Activated CD4-positive, alpha-beta T cell treated with anti-CD3 and anti-CD28 coated beads for 36 hours (primary cell): ENCODE data around the gene UNC5C. TPM values are rescaled to one million over a fixed set of nuclear protein-coding genes. Genes with fewer than 3 reads are reported as not detected.

Experiments
- ATAC-seq: fragments of 200-7000 bp; cut with Tn5 transposase; one replicate; pipeline ENCODE4 v1.10.0; 2021; ENCODE audit warnings: mild to moderate bottlenecking, moderate library complexity
- CTCF ChIA-PET: fragments of 350-600 bp; sonication (Branson Sonifier 250); formaldehyde crosslinking; loops from one replicate; lab custom pipeline; 2021; ENCODE audit warnings: antibody characterized with exemption; lab: Charles Lee
- POLR2A ChIA-PET: fragments of 350-600 bp; sonication (Branson Sonifier 250); formaldehyde crosslinking; loops from one replicate; lab custom pipeline; 2021; ENCODE audit warnings: antibody characterized with exemption, inconsistent platforms; lab: Charles Lee
- DNase-seq: peaks from one replicate; pipeline ENCODE4 v3.0.0-alpha.2; 2020
- H3K27ac Mint-ChIP-seq: one replicate; pipeline ENCODE4 v1.8.0; 2021; ENCODE audit warnings: mixed read lengths
- H3K27me3 Mint-ChIP-seq: one replicate; pipeline ENCODE4 v1.8.0; 2021; ENCODE audit warnings: mixed read lengths
- H3K36me3 Mint-ChIP-seq: one replicate; pipeline ENCODE4 v1.8.0; 2021; ENCODE audit warnings: low read depth, mixed read lengths
- H3K4me1 Mint-ChIP-seq: one replicate; pipeline ENCODE4 v1.8.0; 2021; ENCODE audit warnings: mixed read lengths
- H3K4me3 Mint-ChIP-seq: one replicate; pipeline ENCODE4 v1.8.0; 2021; ENCODE audit warnings: mild to moderate bottlenecking, moderate library complexity, mixed read lengths
- H3K9me3 Mint-ChIP-seq: one replicate; pipeline ENCODE4 v1.8.0; 2021; ENCODE audit warnings: low read depth, mixed read lengths
- intact Hi-C, 2 experiments: fragments of 100-400 bp; cut with DNase I in 1 of 2; cut with micrococcal nuclease in 1 of 2; formaldehyde crosslinking; loops; one replicate each; pipeline versions ENCODE4 v1.14.2 to v1.15.1; 2022 to 2024; cut with DNase I, micrococcal nuclease
- total RNA-seq, 2 experiments: library from RNA; stranded (reverse); gene quantifications; one replicate each; pipeline ENCODE4 v1.2.3, GENCODE V29; 2021

Gene UNC5C
- total RNA-seq, 2 experiments from 2014 or later: 0.07 TPM; not detected in 1

GRCh38 chr4:95515589-95515988 is 33.2 kb downstream of the UNC5C start:
- ATAC-seq (no peak), DNase-seq (no peak)
- intact Hi-C loops: no loop called here
- H3K4me1 Mint-ChIP-seq: no peaks in the 10 kb centered on the region
- ChIA-PET CTCF (no interaction called here), POLR2A (no interaction called here)
- no peaks in the 10 kb centered on the region for H3K36me3 Mint-ChIP-seq
- no peaks in the 10 kb centered on the region for H3K9me3 Mint-ChIP-seq
- peaks cover 4% of the 10 kb centered on the region for H3K27me3 Mint-ChIP-seq
- H3K4me3 Mint-ChIP-seq: no peak overlapping the region
- no peak overlapping the region for H3K27ac Mint-ChIP-seq

GRCh38 chr4:95513022-95513421 is 35.8 kb downstream of the UNC5C start:
- H3K9me3 Mint-ChIP-seq: no peaks in the 10 kb centered on the region
- ChIA-PET CTCF (interaction anchor here (1.0 kb wide), 1 partner anchor 9 kb away, joined by 4 read pairs; no protein-coding TSS in a partner anchor), POLR2A (no interaction called here)
- peaks cover 4% of the 10 kb centered on the region for H3K4me1 Mint-ChIP-seq
- peaks cover 4% of the 10 kb centered on the region for H3K27me3 Mint-ChIP-seq
- no peaks in the 10 kb centered on the region for H3K36me3 Mint-ChIP-seq
- H3K27ac Mint-ChIP-seq: no peak overlapping the region
- intact Hi-C loops: no loop called here
- DNase-seq (no peak), ATAC-seq (no peak)
- no peak overlapping the region for H3K4me3 Mint-ChIP-seq

- DNase-seq (no peak), ATAC-seq (no peak)
- H3K4me3 Mint-ChIP-seq: no peak overlapping the region
- H3K27me3 Mint-ChIP-seq: peaks cover 4% of the 10 kb centered on the region
- CTCF ChIA-PET: interaction anchor here (0.7 to 1.9 kb wide), 2 partner anchors 8 to 1103 kb away, joined by 3 to 4 read pairs; no protein-coding TSS in a partner anchor
- no peak overlapping the region for H3K27ac Mint-ChIP-seq
- POLR2A ChIA-PET: no interaction called here
- H3K36me3 Mint-ChIP-seq: no peaks in the 10 kb centered on the region
- H3K4me1 Mint-ChIP-seq: peaks cover 6% of the 10 kb centered on the region
- intact Hi-C loops: no loop called here
- H3K9me3 Mint-ChIP-seq: no peaks in the 10 kb centered on the region
These were observed 37.3 kb downstream of the UNC5C start for GRCh38 chr4:95511477-95511876.

- peaks cover 6% of the 10 kb centered on the region for H3K4me1 Mint-ChIP-seq
- peaks cover 4% of the 10 kb centered on the region for H3K27me3 Mint-ChIP-seq
- CTCF ChIA-PET: interaction anchor here (0.5 to 1.9 kb wide), 6 partner anchors 8 to 1251 kb away, joined by 3 to 6 read pairs (median 4); no protein-coding TSS in a partner anchor
- DNase-seq (no peak), ATAC-seq (no peak)
- intact Hi-C loops: no loop called here
- no peak overlapping the region for H3K4me3 Mint-ChIP-seq
- POLR2A ChIA-PET: no interaction called here
- H3K27ac Mint-ChIP-seq: no peak overlapping the region
- H3K36me3 Mint-ChIP-seq: no peaks in the 10 kb centered on the region
- no peaks in the 10 kb centered on the region for H3K9me3 Mint-ChIP-seq
These were observed 37.9 kb downstream of the UNC5C start for GRCh38 chr4:95510877-95511276.

GRCh38 chr4:95510145-95510544 is 38.6 kb downstream of the UNC5C start:
- H3K36me3 Mint-ChIP-seq: no peaks in the 10 kb centered on the region
- no peaks in the 10 kb centered on the region for H3K9me3 Mint-ChIP-seq
- DNase-seq (no peak), ATAC-seq (no peak)
- intact Hi-C loops: no loop called here
- peaks cover 4% of the 10 kb centered on the region for H3K27me3 Mint-ChIP-seq
- peaks cover 6% of the 10 kb centered on the region for H3K4me1 Mint-ChIP-seq
- ChIA-PET POLR2A (no interaction called here), CTCF (interaction anchor here (1.2 to 1.9 kb wide), 4 partner anchors 9 to 43 kb away, joined by 4 to 6 read pairs (median 4); no protein-coding TSS in a partner anchor)
- H3K27ac Mint-ChIP-seq: no peak overlapping the region
- H3K4me3 Mint-ChIP-seq: no peak overlapping the region

DNA sequence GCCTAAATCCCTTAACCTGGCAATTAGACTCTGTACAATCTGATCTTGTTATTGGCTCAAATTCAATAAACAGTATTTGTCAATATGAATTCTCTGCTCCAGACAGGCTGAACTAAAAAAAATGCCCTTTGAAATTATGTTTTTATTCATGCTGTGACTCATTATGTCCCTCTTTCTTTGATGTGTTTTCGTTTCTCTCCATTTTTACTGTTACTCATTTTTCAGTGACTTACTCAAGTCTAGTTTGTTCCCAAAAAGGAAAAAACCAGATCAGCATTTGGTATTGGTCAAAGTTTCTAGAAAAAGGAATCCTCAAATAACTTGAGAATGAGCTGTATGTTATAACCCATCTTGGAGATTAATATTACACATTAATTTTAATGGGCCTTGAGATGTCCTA is 40.4 kb downstream of the UNC5C start:
- peak; percentile 19 for ATAC-seq
- CTCF ChIA-PET: interaction anchor here (0.7 to 1.2 kb wide), 2 partner anchors 14 to 79 kb away, joined by 3 read pairs; no protein-coding TSS in a partner anchor
- DNase-seq: no peak
- peaks cover 6% of the 10 kb centered on the region for H3K4me1 Mint-ChIP-seq
- H3K36me3 Mint-ChIP-seq: no peaks in the 10 kb centered on the region
- no peak overlapping the region for H3K4me3 Mint-ChIP-seq
- peaks cover 6% of the 10 kb centered on the region for H3K27me3 Mint-ChIP-seq
- H3K9me3 Mint-ChIP-seq: no peaks in the 10 kb centered on the region
- intact Hi-C loops: loop anchor here (1.0 to 5.0 kb wide), 3 partner anchors 259 to 341 kb away; no protein-coding TSS in a partner anchor
- POLR2A ChIA-PET: no interaction called here
- H3K27ac Mint-ChIP-seq: no peak overlapping the region

DNA sequence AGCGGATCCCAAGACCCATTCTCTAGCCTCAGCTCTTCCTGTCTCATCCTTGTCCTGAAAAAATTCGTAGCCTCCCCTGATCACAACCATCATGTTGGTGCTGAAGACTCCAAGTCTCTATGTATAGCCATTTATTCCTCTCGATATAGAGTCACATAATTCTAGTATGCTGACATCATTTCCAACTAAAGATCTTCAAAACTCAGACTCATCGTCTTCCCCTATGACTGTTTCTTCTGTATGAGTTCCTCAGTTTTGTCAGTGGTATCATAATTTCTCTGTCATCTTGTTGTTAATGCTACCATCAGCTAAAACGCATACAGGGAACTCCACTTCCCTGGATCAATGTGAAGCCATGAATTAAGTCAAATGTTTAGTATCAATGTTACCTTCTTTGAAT is 41.2 kb downstream of the UNC5C start:
- ChIA-PET POLR2A (no interaction called here), CTCF (no interaction called here)
- Mint-ChIP-seq H3K4me3 (no peak overlapping the region), H3K4me1 (peaks cover 6% of the 10 kb centered on the region), H3K27ac (no peak overlapping the region), H3K9me3 (no peaks in the 10 kb centered on the region), H3K27me3 (peaks cover 6% of the 10 kb centered on the region), H3K36me3 (no peaks in the 10 kb centered on the region)
- no peak for DNase-seq
- intact Hi-C loops: loop anchor here (5.0 kb wide), 2 partner anchors 260 to 340 kb away; no protein-coding TSS in a partner anchor
- ATAC-seq: peak; percentile 36

DNA sequence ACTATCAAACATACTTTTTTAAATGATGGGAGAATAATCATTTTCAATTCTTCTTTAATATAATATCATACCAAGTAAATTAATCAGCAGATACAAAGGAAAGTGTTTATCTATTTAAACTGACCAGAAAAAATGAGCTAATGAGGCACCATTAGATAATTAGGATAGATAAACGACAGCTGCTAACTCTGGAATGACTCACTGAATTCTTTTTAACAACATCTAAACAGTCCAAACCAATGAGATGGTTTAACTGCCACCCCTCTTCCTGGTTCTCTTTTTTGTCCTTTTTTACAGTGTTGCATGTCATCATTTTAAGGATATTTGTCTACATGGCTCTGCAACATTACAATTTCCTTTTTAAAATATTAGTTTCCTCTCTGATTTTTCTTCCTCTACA is 41.6 kb downstream of the UNC5C start:
- DNase-seq: no peak
- Mint-ChIP-seq H3K4me1 (peaks cover 6% of the 10 kb centered on the region), H3K4me3 (no peak overlapping the region), H3K9me3 (no peaks in the 10 kb centered on the region), H3K27me3 (peaks cover 6% of the 10 kb centered on the region), H3K36me3 (no peaks in the 10 kb centered on the region), H3K27ac (no peak overlapping the region)
- intact Hi-C loops: loop anchor here (5.0 kb wide), 2 partner anchors 260 to 340 kb away; no protein-coding TSS in a partner anchor
- no peak for ATAC-seq
- ChIA-PET CTCF (no interaction called here), POLR2A (no interaction called here)

DNA sequence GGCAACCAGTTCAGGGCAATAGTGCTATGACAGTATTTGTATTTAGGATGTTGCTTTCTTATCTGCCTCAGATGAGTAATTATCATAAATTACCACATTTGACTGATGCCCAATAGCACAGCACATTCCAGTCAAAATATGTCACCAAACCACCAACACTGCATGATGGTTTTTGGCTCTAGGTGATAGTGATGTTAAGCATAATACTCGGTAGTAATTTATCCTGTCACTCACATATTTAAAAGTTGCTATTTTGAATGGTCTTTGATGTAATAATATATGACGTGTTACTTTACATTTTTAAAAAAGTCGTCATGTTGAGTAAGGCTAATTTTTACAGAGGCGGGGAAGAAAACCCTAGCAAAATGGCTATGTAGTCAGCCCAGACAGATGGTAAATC is 42.5 kb downstream of the UNC5C start:
- intact Hi-C loops: loop anchor here (5.0 kb wide), 2 partner anchors 259 to 339 kb away; no protein-coding TSS in a partner anchor
- no peak for ATAC-seq
- Mint-ChIP-seq H3K36me3 (no peaks in the 10 kb centered on the region), H3K27me3 (peaks cover 2% of the 10 kb centered on the region), H3K9me3 (no peaks in the 10 kb centered on the region), H3K4me3 (no peak overlapping the region), H3K27ac (no peak overlapping the region), H3K4me1 (peaks cover 6% of the 10 kb centered on the region)
- ChIA-PET POLR2A (no interaction called here), CTCF (no interaction called here)
- no peak for DNase-seq

DNA sequence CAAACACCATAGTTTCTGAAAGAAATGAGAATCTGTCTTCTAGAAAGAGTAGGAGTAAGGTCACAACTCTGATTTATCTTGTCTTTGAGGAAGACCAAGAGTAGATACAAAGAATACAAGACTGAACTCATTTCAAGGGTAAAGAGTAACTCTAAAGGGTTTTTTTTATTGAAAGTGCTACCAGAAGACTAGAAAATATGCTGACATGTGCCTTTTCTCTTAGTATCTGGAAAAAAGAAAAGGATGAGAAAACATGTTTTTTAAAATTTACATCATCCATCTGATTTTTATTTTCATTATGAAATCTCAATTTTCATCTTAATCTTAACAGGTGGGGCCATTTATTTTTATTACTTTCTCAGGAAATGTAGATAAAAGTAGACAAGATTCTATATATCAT is 43.0 kb downstream of the UNC5C start:
- ATAC-seq (no peak), DNase-seq (no peak)
- H3K9me3 Mint-ChIP-seq: no peaks in the 10 kb centered on the region
- no peak overlapping the region for H3K4me3 Mint-ChIP-seq
- ChIA-PET CTCF (no interaction called here), POLR2A (no interaction called here)
- H3K27ac Mint-ChIP-seq: no peak overlapping the region
- intact Hi-C loops: loop anchor here (5.0 kb wide), 2 partner anchors 258 to 338 kb away; no protein-coding TSS in a partner anchor
- peaks cover 6% of the 10 kb centered on the region for H3K4me1 Mint-ChIP-seq
- H3K36me3 Mint-ChIP-seq: no peaks in the 10 kb centered on the region
- peaks cover 2% of the 10 kb centered on the region for H3K27me3 Mint-ChIP-seq

DNA sequence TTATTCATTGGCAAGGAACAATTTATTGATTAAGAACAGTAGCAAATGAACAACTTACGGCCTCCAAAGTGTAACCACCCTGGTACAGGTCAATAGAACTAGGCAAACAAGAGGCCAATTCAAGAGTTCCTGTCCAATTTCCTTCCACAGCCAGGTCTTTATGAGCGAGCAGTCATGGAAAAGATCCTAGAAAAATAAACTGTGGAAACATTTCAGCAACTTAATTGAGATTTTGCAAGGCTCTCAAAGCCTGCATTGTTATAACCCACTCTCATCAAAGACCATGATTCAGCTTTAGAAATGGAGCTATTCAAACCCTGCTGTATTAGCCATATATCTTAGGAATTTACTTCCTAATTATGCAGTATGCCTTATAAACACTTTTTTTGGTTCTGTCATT is 43.6 kb downstream of the UNC5C start:
- intact Hi-C loops: loop anchor here (5.0 kb wide), 2 partner anchors 258 to 338 kb away; no protein-coding TSS in a partner anchor
- no peak overlapping the region for H3K27ac Mint-ChIP-seq
- no peak overlapping the region for H3K4me3 Mint-ChIP-seq
- H3K27me3 Mint-ChIP-seq: peaks cover 2% of the 10 kb centered on the region
- no peak for ATAC-seq
- DNase-seq: no peak
- peaks cover 6% of the 10 kb centered on the region for H3K4me1 Mint-ChIP-seq
- no peaks in the 10 kb centered on the region for H3K9me3 Mint-ChIP-seq
- no peaks in the 10 kb centered on the region for H3K36me3 Mint-ChIP-seq
- POLR2A ChIA-PET: no interaction called here
- CTCF ChIA-PET: no interaction called here

GRCh38 chr4:95504501-95504900 is 44.3 kb downstream of the UNC5C start:
- no peak for ATAC-seq
- H3K4me3 Mint-ChIP-seq: no peak overlapping the region
- H3K27me3 Mint-ChIP-seq: peaks cover 2% of the 10 kb centered on the region
- H3K9me3 Mint-ChIP-seq: no peaks in the 10 kb centered on the region
- no peak for DNase-seq
- H3K36me3 Mint-ChIP-seq: no peaks in the 10 kb centered on the region
- POLR2A ChIA-PET: no interaction called here
- intact Hi-C loops: no loop called here
- H3K4me1 Mint-ChIP-seq: peaks cover 6% of the 10 kb centered on the region
- no peak overlapping the region for H3K27ac Mint-ChIP-seq
- CTCF ChIA-PET: interaction anchor here (1.0 kb wide), 1 partner anchor 9 kb away, joined by 4 read pairs; no protein-coding TSS in a partner anchor
